Hippocampal formation (tissue), 2 donors: ENCODE results near the gene YEATS2.
A peak's percentile ranks its signal among the peaks of the same experiment; 100 is the strongest.

Experiments
- DNase-seq, 2 donors: peaks; one replicate each; lab custom pipeline; 2025; lab: John Stamatoyannopoulos, UW

The YEATS2 gene

GRCh38 chr3:183811638-183812037 is 114.0 kb downstream of the YEATS2 start:
- DNase-seq = no peak

GRCh38 chr3:183812761-183813445 is 115.3 kb downstream of the YEATS2 start:
- DNase-seq = peak; percentile 55 to 79

GRCh38 chr3:183814240-183814639 is 116.6 kb downstream of the YEATS2 start:
- DNase-seq = no peak

GRCh38 chr3:183815563-183815940 is 118.0 kb downstream of the YEATS2 start:
- DNase-seq = no peak

- DNase-seq = no peak
Observed at GRCh38 chr3:183815951-183816475, 118.4 kb downstream of the YEATS2 start.

GRCh38 chr3:183816681-183817510 is 119.3 kb downstream of the YEATS2 start:
- DNase-seq = no peak

GRCh38 chr3:183817639-183818038 is 120.0 kb downstream of the YEATS2 start:
- DNase-seq = no peak

GRCh38 chr3:183818041-183818620 is 120.5 kb downstream of the YEATS2 start:
- DNase-seq = no peak

GRCh38 chr3:183818706-183819624 is 121.4 kb downstream of the YEATS2 start:
- peak; percentile 87 to 90 for DNase-seq

GRCh38 chr3:183819831-183820230 is 122.2 kb downstream of the YEATS2 start:
- no peak for DNase-seq

GRCh38 chr3:183822631-183823030 is 125.0 kb downstream of the YEATS2 start:
- peak; percentile 57 to 62 for DNase-seq

GRCh38 chr3:183823963-183824362 is 126.4 kb downstream of the YEATS2 start:
- DNase-seq = peak in 1 of 2 donors; percentile 32

- DNase-seq = no peak
Observed at GRCh38 chr3:183824761-183825455, 127.3 kb downstream of the YEATS2 start.

- DNase-seq = peak; percentile 75 to 78
Observed at GRCh38 chr3:183825456-183826161, 128.0 kb downstream of the YEATS2 start, which contains the start of gene MAP6D1. TSS of gene MAP6D1 (minus strand) at chr3:183825577. CDS start at chr3:183825547, 30 bp downstream.

GRCh38 chr3:183826448-183827250 is 129.1 kb downstream of the YEATS2 start:
- no peak for DNase-seq

- DNase-seq = no peak
Observed at GRCh38 chr3:183827809-183828537, 130.4 kb downstream of the YEATS2 start.

GRCh38 chr3:183828538-183828870 is 130.9 kb downstream of the YEATS2 start:
- no peak for DNase-seq

- DNase-seq = no peak
Observed at GRCh38 chr3:183829466-183829865, 131.9 kb downstream of the YEATS2 start.

- no peak for DNase-seq
Observed at GRCh38 chr3:183830187-183830586, 132.6 kb downstream of the YEATS2 start.
